Measurements from ENCODE around the gene GNAL.
"Not testable (repeated sequence)": the region's sequence is repeated elsewhere in the genome, so short reads cannot be mapped to it uniquely, and the experiment has no call there.

GNAL gene

GRCh38 chr18:11688972-11689668 lies at the start of gene GNAL:
TSS of gene GNAL (plus strand) at chr18:11689264. CDS start at chr18:11689564, 300 bp downstream.
- DNase-seq (ENCODE audit: low read depth) = peak; percentile 6

GRCh38 chr18:11647310-11647709 lies 41.8 kb upstream of the GNAL start:
- DNase-seq (ENCODE audit: low read depth) = not testable (repeated sequence)

- not testable (repeated sequence) for DNase-seq (ENCODE audit: low read depth)
Observed at GRCh38 chr18:11647804-11648203, 41.3 kb upstream of the GNAL start.

- DNase-seq (ENCODE audit: low read depth) = no peak
Observed at GRCh38 chr18:11649839-11650238, 39.2 kb upstream of the GNAL start.

- no peak for DNase-seq (ENCODE audit: low read depth)
Observed at GRCh38 chr18:11651899-11652298, 37.2 kb upstream of the GNAL start.

GRCh38 chr18:11653521-11653920 lies 35.5 kb upstream of the GNAL start:
- no peak for DNase-seq (ENCODE audit: low read depth)

- no peak for DNase-seq (ENCODE audit: low read depth)
Observed at GRCh38 chr18:11654736-11655605, 34.1 kb upstream of the GNAL start.

GRCh38 chr18:11655606-11655932 lies 33.5 kb upstream of the GNAL start:
- no peak for DNase-seq (ENCODE audit: low read depth)

- no peak for DNase-seq (ENCODE audit: low read depth)
Observed at GRCh38 chr18:11657152-11657551, 31.9 kb upstream of the GNAL start.

- DNase-seq (ENCODE audit: low read depth) = no peak
Observed at GRCh38 chr18:11657554-11657953, 31.5 kb upstream of the GNAL start.

- DNase-seq (ENCODE audit: low read depth) = no peak
Observed at GRCh38 chr18:11658019-11658418, 31.0 kb upstream of the GNAL start.

GRCh38 chr18:11658989-11659388 lies 30.1 kb upstream of the GNAL start:
- DNase-seq (ENCODE audit: low read depth) = no peak

- no peak for DNase-seq (ENCODE audit: low read depth)
Observed at GRCh38 chr18:11660691-11661090, 28.4 kb upstream of the GNAL start.

GRCh38 chr18:11661430-11661829 lies 27.6 kb upstream of the GNAL start:
- no peak for DNase-seq (ENCODE audit: low read depth)

GRCh38 chr18:11663439-11664029 lies 25.5 kb upstream of the GNAL start:
- DNase-seq (ENCODE audit: low read depth) = no peak

- no peak for DNase-seq (ENCODE audit: low read depth)
Observed at GRCh38 chr18:11664286-11664685, 24.8 kb upstream of the GNAL start.

GRCh38 chr18:11665146-11665545 lies 23.9 kb upstream of the GNAL start:
- DNase-seq (ENCODE audit: low read depth) = no peak

- DNase-seq (ENCODE audit: low read depth) = no peak
Observed at GRCh38 chr18:11665587-11665986, 23.5 kb upstream of the GNAL start.

GRCh38 chr18:11666176-11666575 lies 22.9 kb upstream of the GNAL start:
- no peak for DNase-seq (ENCODE audit: low read depth)

GRCh38 chr18:11666831-11667230 lies 22.2 kb upstream of the GNAL start:
- DNase-seq (ENCODE audit: low read depth) = no peak

- DNase-seq (ENCODE audit: low read depth) = no peak
Observed at GRCh38 chr18:11667578-11667977, 21.5 kb upstream of the GNAL start.

- DNase-seq (ENCODE audit: low read depth) = no peak
Observed at GRCh38 chr18:11668441-11669169, 20.5 kb upstream of the GNAL start.

All from stimulated activated CD8-positive, alpha-beta memory T cell treated with anti-CD3 and anti-CD28 coated beads, Interleukin-15, amount 100 ng/mL, for 1 hour (primary cell).